Activated effector memory CD4-positive, alpha-beta T cell treated with anti-CD3 and anti-CD28 coated beads, Interleukin-2, amount 50 U/mL, for 16 hours (primary cell): Measurements from ENCODE around the gene KMT2A.
A peak's percentile ranks its signal among the peaks of the same experiment; 100 is the strongest.
"Not testable (repeated sequence)": the region's sequence is repeated elsewhere in the genome, so short reads cannot be mapped to it uniquely, and the experiment has no call there.

Experiments
- DNase-seq: peaks from one replicate; pipeline ENCODE4 v3.0.0-alpha.2; 2020

The KMT2A gene

GRCh38 chr11:118435893-118436624, at the start of gene KMT2A:
TSS of gene KMT2A (plus strand) at chr11:118436492. CDS start at chr11:118436513, 21 bp downstream.
- DNase-seq = peak; percentile 97

- DNase-seq = no peak
Observed at GRCh38 chr11:118396097-118396501, 40.2 kb upstream of the KMT2A start.

GRCh38 chr11:118397448-118397847, 38.8 kb upstream of the KMT2A start:
- DNase-seq = no peak

GRCh38 chr11:118398791-118399559, 37.3 kb upstream of the KMT2A start:
- DNase-seq = peak; percentile 78

DNA sequence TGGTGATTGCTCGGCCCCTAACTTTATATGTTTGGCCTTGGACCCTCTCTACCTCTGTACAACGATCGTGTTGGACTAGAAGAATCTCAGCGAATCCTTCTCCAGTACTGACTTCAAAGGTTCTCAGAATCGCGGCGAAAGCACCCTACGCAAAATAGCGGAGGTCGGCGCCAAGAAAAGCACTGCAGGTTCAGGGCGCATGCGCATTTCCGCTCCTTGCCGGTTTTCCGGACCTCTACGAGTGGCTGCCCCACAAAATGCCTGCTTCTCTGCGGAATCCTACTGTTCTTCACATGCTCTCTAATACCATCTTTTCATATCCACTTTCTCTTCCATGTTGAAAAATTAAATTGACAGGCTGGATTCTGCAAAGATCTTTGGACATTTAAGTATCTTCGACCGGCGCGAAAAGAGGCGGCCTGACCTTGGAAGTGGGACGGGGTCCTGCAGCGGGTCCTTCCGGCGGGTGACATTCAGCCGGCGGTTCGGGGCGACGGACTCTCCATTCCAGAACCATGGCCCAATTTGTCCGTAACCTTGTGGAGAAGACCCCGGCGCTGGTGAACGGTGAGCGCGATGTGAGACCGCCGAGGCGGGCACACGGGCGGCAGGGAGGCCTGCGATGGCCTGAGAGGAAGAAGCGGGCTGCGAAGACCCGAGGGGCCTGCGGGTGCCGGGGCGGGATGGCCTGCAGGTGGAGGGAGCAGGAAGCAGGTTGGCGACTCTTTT, 35.0 kb upstream of the KMT2A start, which contains the start of gene ATP5MG:
Gene ATP5MG, plus strand, starts transcription at position 456 of the 729 bp plus-strand sequence. Its CDS starts 60 bp downstream, at position 516.
- DNase-seq = peak; percentile 96

DNA sequence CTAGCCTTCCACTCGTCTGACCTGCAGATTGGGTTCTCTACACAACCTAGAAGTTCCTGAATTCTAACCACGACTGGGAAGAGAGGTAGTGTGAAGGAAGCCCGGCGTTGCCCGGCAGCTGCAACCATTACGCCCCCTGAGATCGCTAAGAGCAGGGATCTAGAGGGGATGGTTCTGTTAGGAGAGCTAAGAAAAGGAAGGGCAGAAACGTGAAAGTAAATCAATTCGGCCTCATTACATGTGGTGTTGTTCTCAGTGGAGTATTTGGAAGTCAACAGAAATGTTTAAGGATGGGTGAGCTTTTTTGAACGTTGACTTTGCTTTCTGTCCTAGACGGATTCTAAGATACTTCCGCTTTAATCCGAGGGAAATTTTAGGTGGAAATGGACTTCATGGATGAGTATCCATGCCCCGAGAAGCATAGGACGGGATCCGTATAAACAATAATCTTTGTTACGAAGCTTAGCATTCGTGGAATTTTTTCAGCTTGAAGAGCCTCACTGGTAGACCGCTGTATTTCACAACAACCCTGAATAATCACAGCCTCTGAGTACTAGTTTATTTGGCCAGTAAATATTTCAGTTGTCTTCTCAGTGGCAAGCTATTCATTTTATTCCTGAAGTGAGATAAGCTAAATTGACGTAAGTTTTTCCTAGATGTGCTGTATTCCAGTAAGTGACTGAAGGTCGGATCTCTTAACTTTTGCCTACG, 34.3 kb upstream of the KMT2A start:
- DNase-seq = no peak

DNA sequence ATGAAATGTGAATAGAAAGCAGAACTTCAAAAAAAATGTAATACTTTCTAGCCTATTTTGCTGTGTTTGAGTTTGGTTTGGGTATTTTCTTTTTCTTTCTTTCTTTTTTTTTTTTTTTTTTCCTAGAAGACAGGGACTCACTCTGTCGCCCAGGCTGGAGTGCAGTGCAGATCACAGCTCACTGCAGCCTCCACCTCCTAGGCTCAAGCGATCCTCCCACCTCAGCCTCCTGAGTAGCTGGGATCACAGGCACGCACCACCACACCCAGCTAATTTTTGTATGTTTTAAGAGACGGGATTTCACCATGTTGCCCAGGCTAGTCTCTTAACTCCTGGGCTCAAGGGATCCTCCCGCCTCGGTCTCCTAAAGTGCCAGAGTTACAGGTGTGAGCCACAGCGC, 33.7 kb upstream of the KMT2A start:
- DNase-seq = not testable (repeated sequence)

- no peak for DNase-seq
Observed at GRCh38 chr11:118406599-118407166, 29.6 kb upstream of the KMT2A start.

DNA sequence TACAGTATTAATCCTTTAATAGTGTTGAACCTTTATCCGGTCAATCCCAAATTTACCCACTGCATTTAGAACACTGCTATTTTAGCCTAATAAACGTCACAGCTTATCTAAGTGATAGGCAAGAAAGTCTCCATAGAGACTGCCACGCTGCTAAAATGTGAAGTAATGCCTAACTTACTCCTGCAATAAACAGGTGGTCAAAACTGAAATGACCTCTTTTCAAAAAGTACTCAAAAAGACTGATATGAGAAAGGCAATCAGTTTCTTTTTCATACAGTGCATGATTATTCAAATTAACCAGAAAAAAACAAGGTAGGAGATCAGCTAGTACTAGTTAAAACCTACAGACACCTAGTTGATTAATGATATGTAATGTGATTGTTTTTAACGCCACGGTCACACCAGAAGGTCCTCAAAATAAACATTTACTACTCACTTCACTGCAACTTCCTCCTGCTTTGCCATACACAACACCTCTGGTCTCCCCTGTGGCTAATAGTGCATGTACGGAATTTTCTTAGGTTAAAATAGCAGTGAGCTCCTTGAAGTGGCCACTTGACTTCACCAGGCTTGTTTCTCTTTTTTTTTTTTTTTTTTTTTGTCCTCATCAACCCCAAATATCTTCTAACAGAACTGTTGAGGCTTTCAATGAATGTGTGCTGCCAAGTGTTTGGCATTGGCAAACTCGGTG, 26.1 kb upstream of the KMT2A start:
- DNase-seq = no peak

- no peak for DNase-seq
Observed at GRCh38 chr11:118411530-118411929, 24.8 kb upstream of the KMT2A start.

DNA sequence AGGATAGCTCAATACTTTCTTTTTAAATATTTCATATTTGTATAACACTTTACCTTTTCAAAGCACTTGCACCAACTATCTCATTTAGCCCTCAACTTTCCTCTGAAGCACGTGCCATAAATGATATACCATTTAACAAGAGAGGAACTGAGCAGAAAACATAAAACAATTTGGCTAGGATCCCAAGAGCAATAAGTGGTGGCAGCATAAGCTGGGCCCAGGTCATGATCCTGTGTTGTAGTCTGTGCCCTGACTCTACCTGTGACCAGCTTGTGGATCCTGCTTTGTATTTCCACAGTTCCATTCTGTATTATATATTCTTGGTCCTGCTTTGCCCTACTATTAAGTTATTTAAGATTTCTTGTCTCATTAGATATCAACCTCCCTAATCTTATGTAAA, 23.4 kb upstream of the KMT2A start:
- no peak for DNase-seq

DNA sequence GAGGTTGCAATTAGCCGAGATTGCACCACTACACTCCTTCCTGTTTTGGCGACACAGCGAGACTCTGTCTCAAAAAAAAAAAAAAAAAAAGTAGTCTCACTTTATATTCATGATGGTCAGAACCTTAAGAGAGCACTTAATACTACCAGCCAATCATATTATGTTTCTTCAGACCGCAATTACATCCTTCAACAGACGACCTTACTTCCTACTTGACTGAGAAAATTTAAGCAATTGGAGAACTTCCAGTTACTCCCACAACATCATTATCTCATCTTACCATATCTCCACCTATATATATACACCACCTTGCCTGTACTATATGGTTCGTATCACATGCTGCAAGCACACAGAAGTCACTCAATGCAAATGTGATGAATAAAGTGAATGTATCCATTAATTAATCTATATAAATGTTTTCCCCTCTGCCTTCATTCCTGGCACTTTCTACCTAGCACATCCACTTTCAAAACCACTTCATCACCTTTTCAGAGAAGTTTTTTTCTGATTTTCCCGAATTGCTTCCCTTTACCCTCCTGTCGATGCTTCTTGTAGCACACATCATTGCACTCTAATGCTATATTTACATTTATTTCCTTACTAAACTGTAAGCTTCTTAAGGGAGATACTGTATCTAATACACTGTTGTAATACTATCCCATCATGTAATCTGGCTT, 21.1 kb upstream of the KMT2A start:
- no peak for DNase-seq

DNA sequence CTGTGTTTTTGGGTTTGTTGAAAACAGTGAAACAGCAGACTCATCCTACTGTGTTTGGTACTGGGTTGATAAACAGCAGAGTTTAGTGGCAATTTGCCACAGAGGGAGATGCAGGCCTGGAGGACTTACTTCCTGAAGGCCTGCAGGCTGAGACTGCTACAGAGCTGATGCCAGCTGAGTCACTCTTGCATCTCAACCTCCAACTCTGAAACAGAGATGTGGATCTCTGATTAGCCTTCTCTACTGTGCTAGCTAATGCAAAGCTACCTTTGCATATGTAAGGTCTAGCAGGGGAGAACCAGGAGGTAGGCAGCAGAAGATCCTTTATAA, 20.6 kb upstream of the KMT2A start:
- no peak for DNase-seq

DNA sequence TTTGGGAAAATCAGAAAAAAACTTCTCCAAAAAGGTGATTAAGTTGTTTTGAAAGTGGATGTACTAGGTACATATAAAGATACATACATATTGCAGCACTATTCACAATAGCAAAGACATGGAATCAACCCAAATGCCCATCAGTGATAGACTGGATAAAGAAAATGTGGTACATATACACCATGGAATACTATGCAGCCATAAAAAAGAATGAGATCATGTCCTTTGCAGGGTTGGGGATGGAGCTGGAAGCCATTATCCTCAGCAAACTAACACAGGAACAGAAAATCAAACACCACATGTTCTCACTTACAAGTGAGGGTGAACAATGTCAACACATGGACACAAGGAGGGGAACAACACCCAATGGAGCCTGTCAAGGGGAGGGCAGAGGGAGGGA, 19.4 kb upstream of the KMT2A start:
- DNase-seq = not testable (repeated sequence)

DNA sequence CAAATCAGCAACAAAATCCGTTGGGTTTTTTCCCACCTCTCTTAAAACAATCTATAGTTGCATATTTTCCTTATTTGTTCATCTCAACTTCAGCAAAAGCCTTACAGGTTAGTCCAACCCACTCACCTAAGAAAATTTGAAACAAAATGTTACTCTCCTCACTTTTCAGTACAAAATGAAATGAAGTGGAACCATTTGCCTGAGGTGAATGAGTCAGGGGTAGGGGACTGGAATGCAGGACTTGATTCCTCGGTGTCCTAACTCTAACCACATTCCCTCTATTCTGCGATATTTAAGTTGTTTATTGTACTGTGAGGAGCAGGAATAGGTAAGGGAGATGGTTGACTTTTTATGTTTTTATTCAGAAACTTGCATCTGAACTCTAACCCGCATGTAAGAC, 18.5 kb upstream of the KMT2A start:
- DNase-seq = no peak

- no peak for DNase-seq
Observed at GRCh38 chr11:118418766-118419165, 17.5 kb upstream of the KMT2A start.

GRCh38 chr11:118427707-118428106, 8.6 kb upstream of the KMT2A start:
- DNase-seq = no peak

GRCh38 chr11:118430956-118431355, 5.3 kb upstream of the KMT2A start:
- DNase-seq = no peak

GRCh38 chr11:118434123-118434552, 2.2 kb upstream of the KMT2A start:
- DNase-seq = no peak

- peak; percentile 78 for DNase-seq
Observed at GRCh38 chr11:118434553-118435289, 1.6 kb upstream of the KMT2A start.
